Fibroblast of lung (primary cell): ENCODE results near the gene KMT5C.

Source experiments
- CTCF ChIP-seq, 2 donors: IDR thresholded peaks in 1 of 2; conservative IDR thresholded peaks in 1 of 2; 1 replicate in 1 of 2; 2 replicates in 1 of 2; pipeline ENCODE4 v1.5.1; 2011 to 2012; ENCODE audit warnings: low read length in 2 of 2, control low read depth in 1 of 2, inconsistent platforms in 1 of 2, low read depth in 1 of 2, mild to moderate bottlenecking in 1 of 2
- EZH2 ChIP-seq: IDR thresholded peaks from 2 replicates; pipeline ENCODE4 v1.5.1; 2012; ENCODE audit warnings: low read length, control low read depth, mild to moderate bottlenecking; ENCODE audit errors: missing control alignments

- TF ChIP-seq EZH2 (no peak), CTCF (conservative IDR thresholded peaks at IDR 0.05 in 1 of 2, IDR thresholded peaks at IDR 0.05 in 1 of 2; ENCODE audit: low read depth in 1 of 2, low read length in 2 of 2) (no peak)
Measured at GRCh38 chr19:55316646-55317045, 23.0 kb upstream of the KMT5C start.
